Gastroesophageal sphincter (tissue), 3 donors: ENCODE measurements around the gene NUDT4.

Experiments used
- EP300 ChIP-seq: sonication (generic); formaldehyde crosslinking; IDR thresholded peaks from one replicate; pipeline ENCODE4 v1.6.1; 2017; ENCODE audit warnings: antibody characterized with exemption, mild to moderate bottlenecking
- POLR2A ChIP-seq, 2 donors: fragments of 450-650 bp; IDR thresholded peaks; one replicate each; pipeline ENCODE4 v1.6.1; 2017; ENCODE audit warnings: antibody characterized with exemption in 2 of 2, mild to moderate bottlenecking in 2 of 2, moderate library complexity in 1 of 2
- POLR2AphosphoS5 ChIP-seq: sonication (generic); formaldehyde crosslinking; IDR thresholded peaks from one replicate; pipeline ENCODE4 v1.6.1; 2017; ENCODE audit warnings: antibody characterized with exemption
- TF ChIP-seq, protein P1 (sequence below), 4 experiments: fragments of 200-600 bp in 2 of 4; fragments of 450-650 bp in 2 of 4; sonication (generic) in 1 of 4; IDR thresholded peaks; one replicate each; pipeline ENCODE4 v1.5.1; 2017 to 2019; ENCODE audit warnings: antibody characterized with exemption in 4 of 4, mild to moderate bottlenecking in 2 of 4, moderate library complexity in 2 of 4

DNA sequence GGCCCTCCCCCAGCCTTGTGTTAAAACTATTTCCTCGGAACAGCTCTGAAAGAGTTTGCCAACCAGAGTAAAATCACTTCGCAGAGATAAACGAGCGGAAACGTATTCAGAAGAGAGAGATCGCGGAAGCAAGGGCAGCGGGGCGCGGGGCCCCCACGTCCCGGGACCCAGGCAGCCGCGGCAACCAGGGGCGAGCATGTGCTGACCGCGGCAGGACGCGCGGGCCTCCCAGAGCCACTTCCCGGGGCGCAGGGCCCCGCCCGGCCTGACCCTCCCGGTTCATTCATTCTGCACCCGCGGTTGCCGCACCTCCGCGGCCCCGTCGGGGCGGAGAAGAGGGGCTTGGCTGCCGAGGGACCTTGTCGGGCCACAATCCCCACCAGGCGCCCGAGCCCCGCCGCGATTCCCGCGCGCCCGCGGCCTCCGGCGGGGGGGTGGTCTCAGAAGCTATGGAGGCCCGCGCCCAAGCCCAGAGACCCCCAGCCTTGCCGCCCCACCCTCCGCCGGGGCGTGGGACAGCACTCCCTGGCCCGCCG is 63.4 kb downstream of the NUDT4 start:
- TF ChIP-seq POLR2AphosphoS5 (no peak), POLR2A (IDR thresholded peaks at IDR 0.05) (no peak), EP300 (no peak)
- TF ChIP-seq, protein P1, sequence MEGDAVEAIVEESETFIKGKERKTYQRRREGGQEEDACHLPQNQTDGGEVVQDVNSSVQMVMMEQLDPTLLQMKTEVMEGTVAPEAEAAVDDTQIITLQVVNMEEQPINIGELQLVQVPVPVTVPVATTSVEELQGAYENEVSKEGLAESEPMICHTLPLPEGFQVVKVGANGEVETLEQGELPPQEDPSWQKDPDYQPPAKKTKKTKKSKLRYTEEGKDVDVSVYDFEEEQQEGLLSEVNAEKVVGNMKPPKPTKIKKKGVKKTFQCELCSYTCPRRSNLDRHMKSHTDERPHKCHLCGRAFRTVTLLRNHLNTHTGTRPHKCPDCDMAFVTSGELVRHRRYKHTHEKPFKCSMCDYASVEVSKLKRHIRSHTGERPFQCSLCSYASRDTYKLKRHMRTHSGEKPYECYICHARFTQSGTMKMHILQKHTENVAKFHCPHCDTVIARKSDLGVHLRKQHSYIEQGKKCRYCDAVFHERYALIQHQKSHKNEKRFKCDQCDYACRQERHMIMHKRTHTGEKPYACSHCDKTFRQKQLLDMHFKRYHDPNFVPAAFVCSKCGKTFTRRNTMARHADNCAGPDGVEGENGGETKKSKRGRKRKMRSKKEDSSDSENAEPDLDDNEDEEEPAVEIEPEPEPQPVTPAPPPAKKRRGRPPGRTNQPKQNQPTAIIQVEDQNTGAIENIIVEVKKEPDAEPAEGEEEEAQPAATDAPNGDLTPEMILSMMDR (IDR thresholded peaks at IDR 0.05) = no peak
